SK-N-SH treated with all-trans-retinoic acid at 6 μM for 48 hours (cell line): ENCODE results near the gene RPRD1A.
A peak's percentile ranks its signal among the peaks of the same experiment; 100 is the strongest.
"Not testable (repeated sequence)": the region's sequence is repeated elsewhere in the genome, so short reads cannot be mapped to it uniquely, and the experiment has no call there.

Experiments
- ATAC-seq: fragments of 200-7000 bp; cut with Tn5 transposase; 3 replicates; pipeline ENCODE4 v1.9.1; 2020; ENCODE audit warnings: mild to moderate bottlenecking, moderate library complexity
- ARNTL ChIP-seq: fragments of 450-650 bp; formaldehyde crosslinking; IDR thresholded peaks from 2 replicates; pipeline ENCODE4 v1.5.0; 2020; ENCODE audit warnings: low read depth, mild to moderate bottlenecking, moderate library complexity, borderline replicate concordance
- BACH2 ChIP-seq: fragments of 250-450 bp; sonication (Bioruptor Pico); IDR thresholded peaks from 2 replicates; pipeline ENCODE4 v1.9.0; 2021; ENCODE audit warnings: mild to moderate bottlenecking, borderline replicate concordance
- CREB5 ChIP-seq: fragments of 250-450 bp; sonication (Bioruptor Pico); IDR thresholded peaks from 2 replicates; pipeline ENCODE4 v1.5.1; 2020; ENCODE audit warnings: low read depth, mild to moderate bottlenecking, moderate library complexity
- CSDC2 ChIP-seq: fragments of 250-450 bp; sonication (Bioruptor Pico); IDR thresholded peaks from 2 replicates; pipeline ENCODE4 v1.5.0; 2020; ENCODE audit warnings: mild to moderate bottlenecking, moderate library complexity
- GLIS3 ChIP-seq: fragments of 250-450 bp; sonication (Bioruptor Pico); IDR thresholded peaks from 2 replicates; pipeline ENCODE4 v1.5.0; 2020; ENCODE audit warnings: mild to moderate bottlenecking, moderate library complexity
- ISL1 ChIP-seq: fragments of 250-450 bp; sonication (Bioruptor Pico); IDR thresholded peaks from 2 replicates; pipeline ENCODE4 v2.1.2; 2022; ENCODE audit warnings: mild to moderate bottlenecking, moderate library complexity
- OSR1 ChIP-seq: fragments of 250-450 bp; sonication (Bioruptor Pico); IDR thresholded peaks from 2 replicates; pipeline ENCODE4 v1.8.0; 2022; ENCODE audit warnings: moderate library complexity, mild to moderate bottlenecking, inconsistent platforms
- POU6F1 ChIP-seq: fragments of 250-450 bp; sonication (Bioruptor Pico); IDR thresholded peaks from 2 replicates; pipeline ENCODE4 v1.8.0; 2021; ENCODE audit warnings: low read depth, mild to moderate bottlenecking, moderate library complexity, borderline replicate concordance
- PPARA ChIP-seq: fragments of 250-450 bp; sonication (Bioruptor Pico); IDR thresholded peaks from 2 replicates; pipeline ENCODE4 v1.5.0; 2020; ENCODE audit warnings: mild to moderate bottlenecking, borderline replicate concordance
- RARB ChIP-seq: fragments of 250-450 bp; sonication (Bioruptor Pico); IDR thresholded peaks from 2 replicates; pipeline ENCODE4 v1.8.0; 2021; ENCODE audit warnings: mild to moderate bottlenecking, moderate library complexity
- SNAI2 ChIP-seq: fragments of 250-450 bp; sonication (Bioruptor Pico); IDR thresholded peaks from 2 replicates; pipeline ENCODE4 v1.5.0; 2020; ENCODE audit warnings: mild to moderate bottlenecking, moderate library complexity
- TCF4 ChIP-seq: fragments of 250-450 bp; sonication (Bioruptor Pico); IDR thresholded peaks from 2 replicates; pipeline ENCODE4 v1.8.0; 2021; ENCODE audit warnings: mild to moderate bottlenecking, moderate library complexity, borderline replicate concordance
- TOX ChIP-seq: fragments of 250-450 bp; sonication (Bioruptor Pico); IDR thresholded peaks from 2 replicates; pipeline ENCODE4 v1.8.0; 2021; ENCODE audit warnings: mild to moderate bottlenecking, moderate library complexity, borderline replicate concordance
- TSHZ2 ChIP-seq: fragments of 250-450 bp; sonication (Bioruptor Pico); IDR thresholded peaks from 2 replicates; pipeline ENCODE4 v1.5.0; 2020; ENCODE audit warnings: mild to moderate bottlenecking, moderate library complexity
- ZC3H10 ChIP-seq: fragments of 250-450 bp; sonication (Bioruptor Pico); IDR thresholded peaks from 2 replicates; pipeline ENCODE4 v1.5.1; 2021; ENCODE audit warnings: mild to moderate bottlenecking, moderate library complexity
- ZFP3 ChIP-seq: fragments of 250-450 bp; sonication (Bioruptor Pico); IDR thresholded peaks from 2 replicates; pipeline ENCODE4 v1.5.0; 2020; ENCODE audit warnings: mild to moderate bottlenecking, moderate library complexity
- ZFP30 ChIP-seq: fragments of 450-650 bp; formaldehyde crosslinking; IDR thresholded peaks from 2 replicates; pipeline ENCODE4 v1.5.0; 2022; ENCODE audit warnings: mild to moderate bottlenecking, moderate library complexity
- ZNF565 ChIP-seq: fragments of 450-650 bp; formaldehyde crosslinking; conservative IDR thresholded peaks from 2 replicates; pipeline ENCODE4 v1.5.0; 2020; ENCODE audit warnings: low read depth, mild to moderate bottlenecking, moderate library complexity
- ZNF70 ChIP-seq: fragments of 450-650 bp; formaldehyde crosslinking; IDR thresholded peaks from 2 replicates; pipeline ENCODE4 v1.5.0; 2020; ENCODE audit warnings: mild to moderate bottlenecking, moderate library complexity

The RPRD1A gene

GRCh38 chr18:36067055-36067957, at the start of gene RPRD1A:
RPRD1A (minus strand) TSS chr18:36067559; CDS start chr18:36067404, 155 bp downstream.
- peak; percentile 44; the same call in 1 of the 2 replicates for TF ChIP-seq CREB5
- TF ChIP-seq ZNF70, result no peak
- TF ChIP-seq TSHZ2 (CRISPR knock-in tag), result 0 out of 2 replicates have a peak, but pooled peaks have one; percentile 33
- TF ChIP-seq, all 23 proteins: peak for 2

GRCh38 chr18:36116771-36117170, 49.4 kb upstream of the RPRD1A start:
- ATAC-seq, result not testable (repeated sequence)

More at GRCh38 chr18:36067055-36067957, at the start of gene RPRD1A:
- ATAC-seq, result peak; percentile 93

GRCh38 chr18:36114738-36115137, 47.4 kb upstream of the RPRD1A start:
- no peak for ATAC-seq
- TF ChIP-seq OSR1 (no peak), SNAI2 (CRISPR knock-in tag) (no peak), RARB (CRISPR knock-in tag) (no peak), TOX (CRISPR knock-in tag) (no peak), CSDC2 (CRISPR knock-in tag) (no peak), ZNF565 (CRISPR knock-in tag) (no peak), POU6F1 (no peak), ZNF70 (no peak), PPARA (CRISPR knock-in tag) (no peak), TSHZ2 (CRISPR knock-in tag) (no peak), ZC3H10 (CRISPR knock-in tag) (no peak), ZFP3 (CRISPR knock-in tag) (no peak), ARNTL (CRISPR knock-in tag) (no peak), TCF4 (CRISPR knock-in tag) (no peak), BACH2 (CRISPR knock-in tag) (no peak), ZFP30 (CRISPR knock-in tag) (no peak), ISL1 (CRISPR knock-in tag) (no peak), CREB5 (no peak), GLIS3 (no peak)
